DND-41 (cell line): ENCODE results near the gene LRG1.

ENCODE experiments used
- EZH2 ChIP-seq: IDR thresholded peaks from 3 replicates; pipeline ENCODE4 v1.6.1; 2012; ENCODE audit warnings: borderline replicate concordance, low read depth, mild to moderate bottlenecking, moderate library complexity, low read length, inconsistent platforms; ENCODE audit not compliant: severe bottlenecking
- TF ChIP-seq, protein P1 (sequence below): IDR thresholded peaks from 2 replicates; pipeline ENCODE4 v1.5.1; 2012; ENCODE audit warnings: borderline replicate concordance, low read length, moderate library complexity, mild to moderate bottlenecking; ENCODE audit not compliant: poor library complexity, severe bottlenecking; ENCODE audit errors: extremely low read depth

DNA sequence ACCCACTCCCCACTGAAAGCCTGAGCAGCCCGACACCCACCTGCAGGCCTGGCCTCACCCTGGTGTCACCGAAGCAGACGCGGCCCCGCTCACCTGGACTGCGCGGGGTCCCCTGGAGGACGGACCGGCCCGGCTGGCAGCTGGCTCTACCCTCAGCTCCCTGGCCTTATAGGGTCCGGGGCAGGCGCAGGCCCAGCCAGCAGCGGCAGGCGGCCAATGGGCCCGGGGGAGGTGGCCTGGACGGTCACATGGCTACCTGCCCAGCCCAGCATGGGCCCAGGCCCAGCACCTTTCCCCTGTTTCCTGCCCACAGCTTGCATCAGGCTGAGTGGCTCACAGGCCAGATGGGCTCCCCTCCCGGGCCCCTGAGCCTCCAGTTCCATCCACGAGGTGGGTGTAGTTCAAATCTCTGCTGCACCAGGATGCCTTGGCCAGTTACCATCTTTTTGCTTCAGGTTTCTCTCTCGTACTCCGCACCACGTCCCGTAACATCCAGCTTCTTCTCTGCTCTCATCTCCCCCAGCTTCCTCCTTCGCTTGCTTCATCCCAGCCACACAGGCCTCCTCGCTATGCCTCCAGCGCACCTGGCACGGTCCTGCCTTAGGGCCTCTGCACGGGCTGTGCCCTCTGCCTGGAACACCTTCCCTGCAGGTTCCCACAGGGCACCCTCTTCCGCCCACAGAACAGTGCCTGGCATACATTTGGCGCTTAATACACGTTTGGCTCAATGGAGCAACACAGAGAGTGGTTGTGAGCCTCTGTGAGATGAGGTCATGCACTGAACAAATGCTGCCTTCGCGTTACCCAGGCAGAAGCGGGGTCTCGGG, 21.3 kb downstream of the LRG1 start, which contains the start of gene PLIN4:
- TF ChIP-seq, protein P1, sequence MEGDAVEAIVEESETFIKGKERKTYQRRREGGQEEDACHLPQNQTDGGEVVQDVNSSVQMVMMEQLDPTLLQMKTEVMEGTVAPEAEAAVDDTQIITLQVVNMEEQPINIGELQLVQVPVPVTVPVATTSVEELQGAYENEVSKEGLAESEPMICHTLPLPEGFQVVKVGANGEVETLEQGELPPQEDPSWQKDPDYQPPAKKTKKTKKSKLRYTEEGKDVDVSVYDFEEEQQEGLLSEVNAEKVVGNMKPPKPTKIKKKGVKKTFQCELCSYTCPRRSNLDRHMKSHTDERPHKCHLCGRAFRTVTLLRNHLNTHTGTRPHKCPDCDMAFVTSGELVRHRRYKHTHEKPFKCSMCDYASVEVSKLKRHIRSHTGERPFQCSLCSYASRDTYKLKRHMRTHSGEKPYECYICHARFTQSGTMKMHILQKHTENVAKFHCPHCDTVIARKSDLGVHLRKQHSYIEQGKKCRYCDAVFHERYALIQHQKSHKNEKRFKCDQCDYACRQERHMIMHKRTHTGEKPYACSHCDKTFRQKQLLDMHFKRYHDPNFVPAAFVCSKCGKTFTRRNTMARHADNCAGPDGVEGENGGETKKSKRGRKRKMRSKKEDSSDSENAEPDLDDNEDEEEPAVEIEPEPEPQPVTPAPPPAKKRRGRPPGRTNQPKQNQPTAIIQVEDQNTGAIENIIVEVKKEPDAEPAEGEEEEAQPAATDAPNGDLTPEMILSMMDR, result no peak
- TF ChIP-seq EZH2, result no peak
